ENCODE results near the gene TAPT1. TPM values are rescaled to one million over a fixed set of nuclear protein-coding genes. Genes with fewer than 3 reads are reported as not detected.

TAPT1 gene
- total and polyA plus RNA-seq, 2 of the 13 experiments (the other 11 are each of a cell fraction or from before 2014, with no cell fraction given): 24.5 to 25.3 TPM

GRCh38 chr4:16203083-16203482 is 23.2 kb downstream of the TAPT1 start:
- no peak overlapping the region for H2AFZ ChIP-seq (ENCODE audit: low read length)
- in situ Hi-C loops (cut with HindIII; ENCODE audit: extremely low pct_ligation_motif_present, low pct_unique_long_range_greater_than_20kb) (loop anchor here (5.0 kb wide), 1 partner anchor 176 kb away; no protein-coding TSS in a partner anchor), intact Hi-C loops (cut with micrococcal nuclease; ENCODE audit: unreplicated experiment) (no loop called here)
- ATAC-seq (no peak), DNase-seq (ENCODE audit: low spot score) (no peak), FAIRE-seq (no peak)
- peaks cover 6% of the 10 kb centered on the region for H3K79me2 ChIP-seq (ENCODE audit: insufficient read depth, low read length)
- H3K9ac ChIP-seq (ENCODE audit: insufficient read depth, low read depth, low read length): no peak overlapping the region
- no peaks in the 10 kb centered on the region for H3K9me3 ChIP-seq (ENCODE audit: low read length)
- H3K4me3 ChIP-seq (replicated peaks in 1 of 3; ENCODE audit: insufficient read depth in 1 of 3, low read depth in 2 of 3, low read length in 3 of 3): no peak overlapping the region
- H4K20me1 ChIP-seq (ENCODE audit: insufficient read depth, low read length): peaks cover 9% of the 10 kb centered on the region; the same call in 1 of the 2 replicates
- ChIA-PET CTCF (ENCODE audit: low intra/inter-chr PET ratio, low total read pairs) (no interaction called here), POLR2A (no interaction called here)
- H3K4me1 ChIP-seq (ENCODE audit: insufficient read depth, low read length): no peaks in the 10 kb centered on the region
- no peaks in the 10 kb centered on the region for H3K27me3 ChIP-seq (ENCODE audit: control insufficient read depth in 1 of 2, insufficient read depth in 2 of 2, low read length in 2 of 2)
- H3K4me2 ChIP-seq (ENCODE audit: low read depth, low read length): no peak overlapping the region
- 100% methylated on average over 2 of the region's 2 CpGs for WGBS (ENCODE audit: low lambda C conversion rate)
- peaks cover 2 to 18% of the 10 kb centered on the region in 2 experiments for H3K36me3 ChIP-seq (replicated peaks in 1 of 2; ENCODE audit: control insufficient read depth in 1 of 2, insufficient read depth in 2 of 2, low read length in 2 of 2)
- no peak for TF ChIP-seq NFIC (IDR thresholded peaks at IDR 0.05; ENCODE audit: low read length)
- TF ChIP-seq MAX (IDR thresholded peaks at IDR 0.05): no peak
- no peak for TF ChIP-seq TFAP4 (IDR thresholded peaks at IDR 0.05; ENCODE audit: borderline replicate concordance, low read depth)
- no peak for TF ChIP-seq SNAPC4 (CRISPR knock-in tag; IDR thresholded peaks at IDR 0.05)
- TF ChIP-seq TBP (CRISPR knock-in tag; IDR thresholded peaks at IDR 0.05): no peak
- TF ChIP-seq CENPT (CRISPR knock-in tag; IDR thresholded peaks at IDR 0.05; ENCODE audit: low read depth): no peak
- no peak for TF ChIP-seq ZNF749 (CRISPR knock-in tag; IDR thresholded peaks at IDR 0.05; ENCODE audit: borderline replicate concordance)
- no peak for TF ChIP-seq ZNF761 (CRISPR knock-in tag; conservative IDR thresholded peaks at IDR 0.05)
- TF ChIP-seq ZNF687 (CRISPR knock-in tag; IDR thresholded peaks at IDR 0.05): no peak
- no peak for TF ChIP-seq AGO2 (optimal IDR thresholded peaks at IDR 0.05; ENCODE audit: low read depth, low read length)
- no peak for TF ChIP-seq ZSCAN30 (CRISPR knock-in tag; IDR thresholded peaks at IDR 0.05)
- TF ChIP-seq ZNF530 (CRISPR knock-in tag; IDR thresholded peaks at IDR 0.05; ENCODE audit: low read depth): no peak
- no peak for TF ChIP-seq HDAC1 (CRISPR knock-in tag; IDR thresholded peaks at IDR 0.05)
- TF ChIP-seq TBX3 (IDR thresholded peaks at IDR 0.05; ENCODE audit: borderline replicate concordance): no peak
- no peak for TF ChIP-seq ETV5 (CRISPR knock-in tag; IDR thresholded peaks at IDR 0.05; ENCODE audit: borderline replicate concordance)
- TF ChIP-seq HNF4A (CRISPR knock-in tag; IDR thresholded peaks at IDR 0.05): no peak
- H3K27ac ChIP-seq (ENCODE audit: extremely low read length, insufficient read depth, low read length): no peak overlapping the region
- BruUV-seq (replicated peaks): no TSS peak

Measured in HepG2 (cell line).